Keratinocyte (primary cell): Measurements from ENCODE around the gene CDH15. TPM values are rescaled to one million over a fixed set of nuclear protein-coding genes. Genes with fewer than 3 reads are reported as not detected.

Source experiments
- DNase-seq: peaks from one replicate; pipeline ENCODE4 v3.0.0-alpha.2; 2011; ENCODE audit warnings: low read depth, missing footprints, low spot score
- FAIRE-seq: peaks from 2 replicates; lab custom pipeline; 2011; peaks lifted over from hg19 to GRCh38; lab: Jason Lieb, UNC
- H2AFZ ChIP-seq: 2 replicates; pipeline ENCODE4 v1.6.0; 2012; ENCODE audit warnings: low read length, control low read depth, inconsistent platforms; ENCODE audit not compliant: control insufficient read depth
- H3K27ac ChIP-seq: 2 replicates; pipeline ENCODE4 v1.5.1; 2011; ENCODE audit warnings: low read length; ENCODE audit not compliant: control insufficient read depth, insufficient read depth
- H3K27me3 ChIP-seq: 3 replicates; pipeline ENCODE4 v1.6.0; 2011; ENCODE audit warnings: low read length; ENCODE audit not compliant: control insufficient read depth, insufficient read depth; ENCODE audit errors: extremely low read depth
- H3K36me3 ChIP-seq, 2 experiments: 2 replicates in 1 of 2; 3 replicates in 1 of 2; pipeline ENCODE4 v1.5.1; 2011; ENCODE audit warnings: low read length in 2 of 2, mild to moderate bottlenecking in 1 of 2; ENCODE audit not compliant: control insufficient read depth in 2 of 2, insufficient read depth in 2 of 2; ENCODE audit errors: extremely low read depth in 1 of 2
- H3K4me1 ChIP-seq: 3 replicates; pipeline ENCODE4 v1.5.1; 2011; ENCODE audit warnings: low read length; ENCODE audit not compliant: control insufficient read depth, insufficient read depth; ENCODE audit errors: extremely low read depth
- H3K4me2 ChIP-seq: 3 replicates; pipeline ENCODE4 v1.6.0; 2011; ENCODE audit warnings: low read depth, low read length; ENCODE audit not compliant: control insufficient read depth, insufficient read depth; ENCODE audit errors: extremely low read depth
- H3K4me3 ChIP-seq, 3 experiments: fragments of 200-600 bp in 1 of 3; sonication (generic) in 1 of 3; 2 replicates in 2 of 3; 3 replicates in 1 of 3; pipeline ENCODE4 v1.5.1; 2011 to 2016; ENCODE audit warnings: low read length in 3 of 3, mild to moderate bottlenecking in 3 of 3, control low read depth in 2 of 3, inconsistent platforms in 1 of 3, low read depth in 1 of 3, mixed read lengths in 1 of 3, mixed run types in 1 of 3, moderate library complexity in 1 of 3; ENCODE audit not compliant: control insufficient read depth in 2 of 3, insufficient read depth in 2 of 3; ENCODE audit errors: extremely low read depth in 1 of 3
- H3K79me2 ChIP-seq: 2 replicates; pipeline ENCODE4 v1.6.0; 2012; ENCODE audit warnings: low read length; ENCODE audit not compliant: control insufficient read depth, insufficient read depth
- H3K9ac ChIP-seq: 3 replicates; pipeline ENCODE4 v1.6.0; 2011; ENCODE audit warnings: low read length; ENCODE audit not compliant: control insufficient read depth, insufficient read depth; ENCODE audit errors: extremely low read depth
- H3K9me1 ChIP-seq: 3 replicates; pipeline ENCODE4 v1.6.0; 2011; ENCODE audit warnings: low read length; ENCODE audit not compliant: control insufficient read depth, insufficient read depth; ENCODE audit errors: extremely low read depth
- H3K9me3 ChIP-seq: 2 replicates; pipeline ENCODE4 v1.5.1; 2012; ENCODE audit warnings: low read depth, low read length; ENCODE audit not compliant: control insufficient read depth
- H4K20me1 ChIP-seq: 3 replicates; pipeline ENCODE4 v1.6.0; 2011; ENCODE audit warnings: low read length; ENCODE audit not compliant: control insufficient read depth, insufficient read depth; ENCODE audit errors: extremely low read depth
- EZH2 ChIP-seq: IDR thresholded peaks from one replicate; pipeline ENCODE4 v1.6.1; 2012; ENCODE audit warnings: inconsistent platforms, mild to moderate bottlenecking, low read length, moderate library complexity
- dilution Hi-C: fragments of 300-500 bp; cut with MboI; formaldehyde crosslinking; loops from one replicate; pipeline ENCODE4 v1.7.0; 2020; ENCODE audit warnings: low sequenced_read_pairs; ENCODE audit not compliant: extremely low pct_ligation_motif_present
- polyA plus RNA-seq, 5 experiments: library from polyadenylated mRNA; depleted of rRNA in 3 of 5; stranded (reverse) in 3 of 5; stranded (forward) in 1 of 5; unstranded in 1 of 5; fragments of >200 nt; gene quantifications; 1 replicate in 1 of 5; 2 replicates in 3 of 5; 3 replicates in 1 of 5; pipeline versions ENCODE4 v1.2.1 to v1.2.3, GENCODE V29; 2011 to 2012; ENCODE audit warnings: missing spikeins in 2 of 5, low read depth in 1 of 5, low replicate concordance in 1 of 5
- TF ChIP-seq, protein P1 (sequence below), 3 experiments: IDR thresholded peaks in 1 of 3; conservative IDR thresholded peaks in 1 of 3; optimal IDR thresholded peaks in 1 of 3; 2 replicates in 2 of 3; 3 replicates in 1 of 3; pipeline versions ENCODE3 to v1.5.1; 2011; ENCODE audit warnings: low read length in 3 of 3, mild to moderate bottlenecking in 3 of 3, moderate library complexity in 2 of 3, control low read depth in 1 of 3, inconsistent platforms in 1 of 3; ENCODE audit not compliant: insufficient read depth in 2 of 3; ENCODE audit errors: extremely low read depth in 1 of 3

CDH15 gene
- polyA plus RNA-seq, 1 donor (not counting 4 experiments of a cell fraction or from before 2014, with no cell fraction given): not detected

- Histone ChIP-seq H3K36me3 (no peaks in the 10 kb centered on the region), H3K9ac (no peak overlapping the region), H3K4me2 (no peak overlapping the region), H3K4me1 (peaks cover 7% of the 10 kb centered on the region), H3K27me3 (peaks cover 57% of the 10 kb centered on the region), H3K79me2 (no peaks in the 10 kb centered on the region), H2AFZ (no peak overlapping the region), H4K20me1 (peaks cover 2% of the 10 kb centered on the region), H3K9me1 (no peaks in the 10 kb centered on the region), H3K27ac (no peak overlapping the region), H3K9me3 (no peaks in the 10 kb centered on the region), H3K4me3 (no peak overlapping the region)
- FAIRE-seq (no peak), DNase-seq (no peak)
- TF ChIP-seq EZH2: no peak
- TF ChIP-seq, protein P1, sequence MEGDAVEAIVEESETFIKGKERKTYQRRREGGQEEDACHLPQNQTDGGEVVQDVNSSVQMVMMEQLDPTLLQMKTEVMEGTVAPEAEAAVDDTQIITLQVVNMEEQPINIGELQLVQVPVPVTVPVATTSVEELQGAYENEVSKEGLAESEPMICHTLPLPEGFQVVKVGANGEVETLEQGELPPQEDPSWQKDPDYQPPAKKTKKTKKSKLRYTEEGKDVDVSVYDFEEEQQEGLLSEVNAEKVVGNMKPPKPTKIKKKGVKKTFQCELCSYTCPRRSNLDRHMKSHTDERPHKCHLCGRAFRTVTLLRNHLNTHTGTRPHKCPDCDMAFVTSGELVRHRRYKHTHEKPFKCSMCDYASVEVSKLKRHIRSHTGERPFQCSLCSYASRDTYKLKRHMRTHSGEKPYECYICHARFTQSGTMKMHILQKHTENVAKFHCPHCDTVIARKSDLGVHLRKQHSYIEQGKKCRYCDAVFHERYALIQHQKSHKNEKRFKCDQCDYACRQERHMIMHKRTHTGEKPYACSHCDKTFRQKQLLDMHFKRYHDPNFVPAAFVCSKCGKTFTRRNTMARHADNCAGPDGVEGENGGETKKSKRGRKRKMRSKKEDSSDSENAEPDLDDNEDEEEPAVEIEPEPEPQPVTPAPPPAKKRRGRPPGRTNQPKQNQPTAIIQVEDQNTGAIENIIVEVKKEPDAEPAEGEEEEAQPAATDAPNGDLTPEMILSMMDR (optimal IDR thresholded peaks at IDR 0.05 in 1 of 3, IDR thresholded peaks at IDR 0.05 in 1 of 3, conservative IDR thresholded peaks at IDR 0.05 in 1 of 3; ENCODE audit: extremely low read depth in 1 of 3, insufficient read depth in 2 of 3, low read length in 3 of 3): peak in 2 of 3 experiments; percentile 10 to 29
- dilution Hi-C loops: no loop called here
These were observed 3.0 kb upstream of the CDH15 start for GRCh38 chr16:89168381-89169189.

GRCh38 chr16:89169778-89170177, 1.8 kb upstream of the CDH15 start:
- H3K9me1 ChIP-seq: no peaks in the 10 kb centered on the region
- H3K79me2 ChIP-seq: no peaks in the 10 kb centered on the region
- H2AFZ ChIP-seq: no peak overlapping the region
- DNase-seq: no peak
- dilution Hi-C loops: no loop called here
- TF ChIP-seq EZH2: no peak
- TF ChIP-seq, protein P1 (optimal IDR thresholded peaks at IDR 0.05 in 1 of 3, IDR thresholded peaks at IDR 0.05 in 1 of 3, conservative IDR thresholded peaks at IDR 0.05 in 1 of 3; ENCODE audit: extremely low read depth in 1 of 3, insufficient read depth in 2 of 3, low read length in 3 of 3): no peak
- H3K4me2 ChIP-seq: no peak overlapping the region
- FAIRE-seq: no peak
- no peak overlapping the region for H3K9ac ChIP-seq
- H3K4me3 ChIP-seq: no peak overlapping the region
- H3K27ac ChIP-seq: no peak overlapping the region
- H3K27me3 ChIP-seq: peaks cover 67% of the 10 kb centered on the region
- peaks cover 2% of the 10 kb centered on the region for H4K20me1 ChIP-seq
- no peaks in the 10 kb centered on the region for H3K9me3 ChIP-seq
- H3K4me1 ChIP-seq: peaks cover 7% of the 10 kb centered on the region
- no peaks in the 10 kb centered on the region for H3K36me3 ChIP-seq
